AG04449 (cell line): Measurements from ENCODE around the gene TRAF3.
"Not testable (repeated sequence)": the region's sequence is repeated elsewhere in the genome, so short reads cannot be mapped to it uniquely, and the experiment has no call there.

Source experiments
- CTCF ChIA-PET: fragments of 350-600 bp; formaldehyde crosslinking; extraction: SDS; loops from one replicate; lab custom pipeline; 2021; ENCODE audit warnings: antibody characterized with exemption; lab: Yijun Ruan, JAX
- POLR2A ChIA-PET: fragments of 400-600, 350-600 bp; formaldehyde crosslinking; extraction: SDS; loops from one replicate; lab custom pipeline; 2020; ENCODE audit warnings: antibody characterized with exemption, inconsistent platforms; lab: Yijun Ruan, JAX
- DNase-seq: peaks from one replicate; pipeline ENCODE4 v3.0.0-alpha.2; 2010; ENCODE audit warnings: low read depth, low spot score
- H3K4me3 ChIP-seq: 2 replicates; pipeline ENCODE4 v1.5.1; 2011; ENCODE audit warnings: low read depth, mild to moderate bottlenecking, control low read depth, low read length
- CTCF ChIP-seq: IDR thresholded peaks from one replicate; pipeline ENCODE4 v1.5.1; 2011; ENCODE audit warnings: mild to moderate bottlenecking, moderate library complexity, low read length, control low read depth, inconsistent platforms; ENCODE audit not compliant: insufficient read depth; ENCODE audit errors: missing control alignments

Gene TRAF3

GRCh38 chr14:102863381-102863780 is 86.1 kb downstream of the TRAF3 start:
- ChIA-PET CTCF (interaction anchor here (1.1 kb wide), 1 partner anchor 9 kb away, joined by 3 read pairs; no protein-coding TSS in a partner anchor), POLR2A (no interaction called here)
- no peak for DNase-seq
- no peak overlapping the region for H3K4me3 ChIP-seq
- TF ChIP-seq CTCF = no peak

GRCh38 chr14:102865916-102866315 is 88.7 kb downstream of the TRAF3 start:
- POLR2A ChIA-PET, DNase-seq, CTCF ChIA-PET, H3K4me3 ChIP-seq: not testable (repeated sequence)

- ChIA-PET POLR2A (no interaction called here), CTCF (no interaction called here)
- H3K4me3 ChIP-seq = no peak overlapping the region
- TF ChIP-seq CTCF = no peak
- no peak for DNase-seq
Observed at GRCh38 chr14:102866982-102867761, 89.9 kb downstream of the TRAF3 start.

- CTCF ChIA-PET = interaction anchor here (0.6 kb wide), 1 partner anchor 26 kb away, joined by 5 read pairs; no protein-coding TSS in a partner anchor
- no peak for TF ChIP-seq CTCF
- POLR2A ChIA-PET = no interaction called here
- DNase-seq = no peak
- no peak overlapping the region for H3K4me3 ChIP-seq
Observed at GRCh38 chr14:102867826-102868580, 90.8 kb downstream of the TRAF3 start.

GRCh38 chr14:102868956-102869547 is 91.8 kb downstream of the TRAF3 start:
- DNase-seq = no peak
- no peak for TF ChIP-seq CTCF
- no peak overlapping the region for H3K4me3 ChIP-seq
- POLR2A ChIA-PET = no interaction called here
- CTCF ChIA-PET = no interaction called here

GRCh38 chr14:102870246-102870645 is 93.0 kb downstream of the TRAF3 start:
- CTCF ChIA-PET = no interaction called here
- DNase-seq = no peak
- no peak for TF ChIP-seq CTCF
- POLR2A ChIA-PET = no interaction called here
- H3K4me3 ChIP-seq = no peak overlapping the region
